HEK293 (cell line): ENCODE data around the gene TNS1.

ENCODE experiments used
- CTCF ChIA-PET: fragments of 350-600 bp; formaldehyde crosslinking; extraction: SDS; loops from one replicate; lab custom pipeline; 2021; ENCODE audit warnings: antibody characterized with exemption; lab: Yijun Ruan, JAX
- POLR2A ChIA-PET: fragments of 300-600 bp; formaldehyde crosslinking; extraction: SDS; loops from one replicate; lab custom pipeline; 2020; ENCODE audit warnings: antibody characterized with exemption, inconsistent platforms; lab: Yijun Ruan, JAX
- H3K27ac ChIP-seq: fragments of 200-500 bp; sonication (Bioruptor generic); 2 replicates; pipeline ENCODE4 v1.5.1; 2014; ENCODE audit warnings: low read depth, low read length, control low read depth, inconsistent platforms; ENCODE audit errors: extremely low read depth
- H3K36me3 ChIP-seq, 2 experiments: fragments of 200-500 bp in 1 of 2; sonication (Bioruptor generic) in 1 of 2; 1 replicate in 1 of 2; 2 replicates in 1 of 2; pipeline ENCODE4 v1.5.1; 2014 to 2017; ENCODE audit warnings: inconsistent platforms in 2 of 2, low read length in 2 of 2; ENCODE audit not compliant: control insufficient read depth in 2 of 2, insufficient read depth in 1 of 2
- H3K4me1 ChIP-seq: fragments of 200-500 bp; sonication (Bioruptor generic); 2 replicates; pipeline ENCODE4 v1.5.1; 2014; ENCODE audit warnings: mild to moderate bottlenecking, low read length, inconsistent platforms; ENCODE audit not compliant: control insufficient read depth, insufficient read depth
- H3K4me3 ChIP-seq: 2 replicates; pipeline ENCODE4 v1.5.1; 2011; ENCODE audit warnings: low read depth, mild to moderate bottlenecking, control low read depth, low read length, moderate library complexity
- H3K9me3 ChIP-seq: fragments of 200-500 bp; sonication (Bioruptor generic); 2 replicates; pipeline ENCODE4 v1.5.1; 2014; ENCODE audit warnings: low read depth, low read length, inconsistent platforms; ENCODE audit not compliant: control insufficient read depth, insufficient read depth
- HIC1 ChIP-seq: fragments of 450-650 bp; formaldehyde crosslinking; IDR thresholded peaks from 2 replicates; pipeline ENCODE4 v1.5.1; 2016; ENCODE audit warnings: missing biosample characterization, missing genetic modification characterization
- KLF1 ChIP-seq: fragments of 450-650 bp; formaldehyde crosslinking; IDR thresholded peaks from 2 replicates; pipeline ENCODE4 v1.5.1; 2016; ENCODE audit warnings: missing biosample characterization, missing genetic modification characterization
- PRDM1 ChIP-seq: fragments of 450-650 bp; formaldehyde crosslinking; IDR thresholded peaks from 2 replicates; pipeline ENCODE4; 2016; ENCODE audit warnings: missing biosample characterization, missing genetic modification characterization
- REST ChIP-seq: fragments of 450-650 bp; formaldehyde crosslinking; IDR thresholded peaks from 2 replicates; pipeline ENCODE4 v1.5.1; 2016; ENCODE audit warnings: missing biosample characterization, missing genetic modification characterization
- WT1 ChIP-seq: fragments of 450-650 bp; formaldehyde crosslinking; IDR thresholded peaks from 2 replicates; pipeline ENCODE4 v1.5.1; 2016; ENCODE audit warnings: missing biosample characterization, missing genetic modification characterization
- ZBTB1 ChIP-seq: fragments of 450-650 bp; formaldehyde crosslinking; IDR thresholded peaks from 2 replicates; pipeline ENCODE4 v1.5.1; 2016; ENCODE audit warnings: missing biosample characterization, missing genetic modification characterization
- ZBTB48 ChIP-seq: fragments of 450-650 bp; formaldehyde crosslinking; IDR thresholded peaks from 2 replicates; pipeline ENCODE4 v1.5.1; 2016; ENCODE audit warnings: missing biosample characterization, missing genetic modification characterization
- ZBTB7A ChIP-seq: fragments of 450-650 bp; formaldehyde crosslinking; IDR thresholded peaks from 2 replicates; pipeline ENCODE4 v1.5.1; 2016; ENCODE audit warnings: low read depth, missing biosample characterization, missing genetic modification characterization
- ZNF18 ChIP-seq: fragments of 450-650 bp; formaldehyde crosslinking; IDR thresholded peaks from 2 replicates; pipeline ENCODE4 v1.5.1; 2016; ENCODE audit warnings: missing biosample characterization, missing genetic modification characterization
- ZNF2 ChIP-seq: fragments of 450-650 bp; formaldehyde crosslinking; IDR thresholded peaks from 2 replicates; pipeline ENCODE4 v1.5.1; 2016; ENCODE audit warnings: missing biosample characterization, missing genetic modification characterization
- ZNF221 ChIP-seq: fragments of 450-650 bp; formaldehyde crosslinking; IDR thresholded peaks from 2 replicates; pipeline ENCODE4 v1.5.1; 2017; ENCODE audit warnings: missing biosample characterization, missing genetic modification characterization, borderline replicate concordance
- ZNF23 ChIP-seq: fragments of 450-650 bp; formaldehyde crosslinking; IDR thresholded peaks from 2 replicates; pipeline ENCODE4 v1.5.1; 2016; ENCODE audit warnings: missing biosample characterization, missing genetic modification characterization, borderline replicate concordance
- ZNF280C ChIP-seq: fragments of 450-650 bp; formaldehyde crosslinking; IDR thresholded peaks from 2 replicates; pipeline ENCODE4 v1.5.1; 2016; ENCODE audit warnings: missing biosample characterization, missing genetic modification characterization
- ZNF548 ChIP-seq: fragments of 450-650 bp; formaldehyde crosslinking; IDR thresholded peaks from 2 replicates; pipeline ENCODE4 v1.5.1; 2016; ENCODE audit warnings: missing biosample characterization, missing genetic modification characterization
- ZNF658 ChIP-seq: fragments of 450-650 bp; formaldehyde crosslinking; IDR thresholded peaks from 2 replicates; pipeline ENCODE4; 2016; ENCODE audit warnings: missing biosample characterization, missing genetic modification characterization
- ZNF785 ChIP-seq: fragments of 450-650 bp; formaldehyde crosslinking; IDR thresholded peaks from 2 replicates; pipeline ENCODE4 v1.5.1; 2016; ENCODE audit warnings: missing biosample characterization, missing genetic modification characterization
- ZNF843 ChIP-seq: fragments of 450-650 bp; formaldehyde crosslinking; IDR thresholded peaks from 2 replicates; pipeline ENCODE4 v1.5.1; 2016; ENCODE audit warnings: missing biosample characterization, missing genetic modification characterization

Gene TNS1

GRCh38 chr2:217901400-217901799 lies 101.4 kb downstream of the TNS1 start:
- no peak overlapping the region for H3K4me3 ChIP-seq
- ChIA-PET POLR2A (interaction anchor here (0.7 kb wide), 1 partner anchor 37 kb away, joined by 4 read pairs; no protein-coding TSS in a partner anchor), CTCF (interaction anchor here (0.6 to 4.6 kb wide), 4 partner anchors 15 to 116 kb away, joined by 3 to 41 read pairs (median 18); no protein-coding TSS in a partner anchor)
- no peak for TF ChIP-seq PRDM1 (tag by site-specific recombination)
- TF ChIP-seq ZNF221 = no peak
- TF ChIP-seq ZNF548 = no peak
- TF ChIP-seq ZBTB1 (tag by site-specific recombination) = no peak
- no peak for TF ChIP-seq ZBTB7A (tag by site-specific recombination)
- no peak for TF ChIP-seq ZNF785 (tag by site-specific recombination)
- TF ChIP-seq WT1 (tag by site-specific recombination) = no peak
- TF ChIP-seq ZNF843 = no peak
- TF ChIP-seq HIC1 = no peak
- no peak for TF ChIP-seq ZNF658 (tag by site-specific recombination)
- TF ChIP-seq REST (tag by site-specific recombination) = no peak
- TF ChIP-seq KLF1 = no peak
- TF ChIP-seq ZNF2 = no peak
- no peak for TF ChIP-seq ZNF280C (tag by site-specific recombination)
- no peak for TF ChIP-seq ZNF18 (tag by site-specific recombination)
- no peaks in the 10 kb centered on the region for H3K9me3 ChIP-seq
- no peak overlapping the region for H3K27ac ChIP-seq
- H3K36me3 ChIP-seq = no peaks in the 10 kb centered on the region
- H3K4me1 ChIP-seq = no peaks in the 10 kb centered on the region

- Histone ChIP-seq H3K4me1 (no peaks in the 10 kb centered on the region), H3K9me3 (no peaks in the 10 kb centered on the region), H3K4me3 (no peak overlapping the region), H3K27ac (no peak overlapping the region), H3K36me3 (no peaks in the 10 kb centered on the region)
- CTCF ChIA-PET = interaction anchor here (2.4 to 4.6 kb wide), 3 partner anchors 14 to 115 kb away, joined by 10 to 41 read pairs (median 26); no protein-coding TSS in a partner anchor
- TF ChIP-seq ZNF23 (tag by site-specific recombination) (no peak), ZBTB48 (tag by site-specific recombination) (no peak)
- POLR2A ChIA-PET = no interaction called here
Observed at GRCh38 chr2:217900780-217901360, 101.9 kb downstream of the TNS1 start.
